ENCODE measurements around the gene SSH2.
"Not testable (repeated sequence)": the region's sequence is repeated elsewhere in the genome, so short reads cannot be mapped to it uniquely, and the experiment has no call there.

Gene SSH2

DNA sequence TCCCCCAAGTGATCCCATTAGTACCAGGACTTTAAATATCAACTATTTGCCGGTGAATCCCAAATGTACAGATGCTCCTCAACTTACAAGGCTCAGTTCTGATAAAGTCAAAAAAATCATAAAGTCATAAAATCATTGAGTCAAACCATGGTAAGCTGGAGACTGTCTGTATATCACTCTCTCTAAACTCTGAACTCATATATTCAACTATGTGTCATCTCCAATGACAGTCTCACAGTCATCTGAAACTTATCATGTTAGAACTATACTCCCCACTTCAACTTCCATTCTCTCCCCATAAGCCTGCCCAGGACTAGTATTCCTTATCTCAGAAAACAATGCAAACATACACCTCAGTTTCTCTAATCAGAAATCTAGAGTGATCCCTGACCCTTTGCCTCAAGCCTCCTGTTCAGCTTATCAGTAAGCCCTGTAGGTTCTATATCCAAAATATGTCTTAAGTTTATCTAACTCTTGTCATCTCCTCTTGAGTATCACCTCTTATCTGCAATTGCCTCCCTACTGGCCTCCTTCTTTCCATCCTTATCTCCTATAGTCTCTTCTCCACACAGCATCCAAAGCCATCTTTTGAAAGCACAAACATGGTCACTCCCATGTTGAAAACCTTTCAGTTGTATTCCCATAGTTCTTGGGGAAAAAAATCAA, 55.0 kb downstream of the SSH2 start:
- DNase-seq (ENCODE audit: low read depth) = no peak

DNA sequence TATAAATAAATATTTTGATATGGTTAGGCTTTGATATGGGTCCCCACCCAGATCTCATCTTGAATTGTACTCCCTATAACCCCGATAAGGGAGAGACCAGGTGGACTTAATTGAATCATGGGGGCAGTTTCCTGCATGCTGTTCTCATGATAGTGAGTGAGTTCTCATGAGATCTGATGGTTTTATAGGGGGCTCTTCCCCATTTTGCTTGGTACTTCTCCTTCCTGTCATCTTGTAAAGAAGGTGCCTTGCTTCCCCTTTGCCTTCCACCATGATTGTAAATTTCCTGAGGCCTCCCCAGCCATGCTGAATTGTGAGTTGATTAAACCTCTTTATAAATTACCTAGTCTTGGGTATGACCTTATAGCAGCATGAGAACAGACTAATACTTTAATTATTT, 55.7 kb downstream of the SSH2 start:
- not testable (repeated sequence) for DNase-seq (ENCODE audit: low read depth)

DNA sequence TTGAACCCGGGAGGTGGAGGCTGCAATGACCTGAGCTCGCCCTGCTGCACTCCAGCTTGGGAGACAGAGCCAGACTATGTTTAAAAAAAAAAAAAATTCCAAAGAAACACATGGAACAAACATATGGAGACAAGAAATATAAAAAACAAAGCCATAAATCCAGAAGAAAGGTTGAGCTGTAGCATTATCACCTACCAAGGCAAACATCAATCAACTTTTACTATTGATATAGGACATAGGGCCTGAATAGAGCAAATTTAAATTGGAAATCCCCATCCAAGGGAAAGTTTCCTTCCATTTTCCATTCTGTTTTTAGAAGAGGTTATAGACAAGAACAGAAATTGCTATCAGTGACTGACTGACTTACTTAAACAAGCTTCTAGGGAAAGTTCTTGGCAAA, 56.6 kb downstream of the SSH2 start:
- no peak for DNase-seq (ENCODE audit: low read depth)

DNA sequence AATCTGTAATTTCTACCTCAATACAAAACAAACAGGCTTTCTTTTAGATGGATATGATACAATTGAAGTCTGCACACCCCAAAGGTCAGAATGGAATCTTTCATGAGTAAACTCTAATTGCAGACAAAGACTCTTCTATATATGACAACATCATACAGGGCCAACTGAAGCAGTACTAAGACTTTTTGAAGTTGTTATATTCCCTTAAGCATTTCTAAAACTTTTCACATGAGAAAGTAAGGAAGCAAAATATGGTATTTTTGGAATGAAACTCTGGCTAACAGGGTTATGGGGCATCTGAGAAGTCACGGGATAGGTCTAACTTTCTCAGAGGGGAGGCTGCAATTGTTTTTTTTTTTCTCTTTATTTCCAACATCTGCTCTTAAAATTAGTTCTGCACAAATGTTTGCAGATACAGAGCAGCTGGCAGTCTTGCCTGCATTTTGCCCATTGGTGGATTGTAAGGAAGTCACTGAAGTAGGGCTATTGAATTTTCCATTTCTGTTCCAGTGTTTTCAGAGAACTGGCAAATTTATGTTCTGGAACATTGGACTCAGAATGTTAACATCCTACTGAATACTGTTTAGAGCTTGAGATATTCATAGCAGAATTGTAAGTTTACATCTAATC, 59.1 kb downstream of the SSH2 start:
- DNase-seq (ENCODE audit: low read depth) = no peak

DNA sequence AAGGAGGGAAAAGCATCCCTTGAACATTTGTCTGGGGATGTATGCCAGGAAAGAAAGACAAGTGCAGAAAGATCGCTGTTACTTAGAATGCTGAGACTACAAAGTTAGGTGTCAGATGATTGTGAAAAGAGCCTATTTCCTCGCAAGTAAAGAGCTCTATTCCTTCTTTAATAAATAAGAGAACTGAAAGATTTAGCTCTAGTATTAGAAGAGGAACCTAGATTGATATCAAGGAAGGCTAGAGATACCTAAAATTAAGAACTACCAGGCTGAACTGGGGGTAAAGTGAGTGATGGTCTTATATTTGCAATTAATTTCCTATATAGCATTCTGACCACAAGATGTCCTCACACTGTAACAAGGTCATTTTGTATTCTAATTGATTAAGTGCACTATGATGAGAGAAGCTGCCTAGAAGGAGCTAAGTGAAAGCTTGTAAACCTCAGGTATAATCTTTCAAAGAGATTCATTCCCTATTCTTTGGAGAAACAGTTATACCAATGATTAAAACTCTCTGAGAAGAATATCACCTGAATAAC, 62.3 kb downstream of the SSH2 start:
- no peak for DNase-seq (ENCODE audit: low read depth)

DNA sequence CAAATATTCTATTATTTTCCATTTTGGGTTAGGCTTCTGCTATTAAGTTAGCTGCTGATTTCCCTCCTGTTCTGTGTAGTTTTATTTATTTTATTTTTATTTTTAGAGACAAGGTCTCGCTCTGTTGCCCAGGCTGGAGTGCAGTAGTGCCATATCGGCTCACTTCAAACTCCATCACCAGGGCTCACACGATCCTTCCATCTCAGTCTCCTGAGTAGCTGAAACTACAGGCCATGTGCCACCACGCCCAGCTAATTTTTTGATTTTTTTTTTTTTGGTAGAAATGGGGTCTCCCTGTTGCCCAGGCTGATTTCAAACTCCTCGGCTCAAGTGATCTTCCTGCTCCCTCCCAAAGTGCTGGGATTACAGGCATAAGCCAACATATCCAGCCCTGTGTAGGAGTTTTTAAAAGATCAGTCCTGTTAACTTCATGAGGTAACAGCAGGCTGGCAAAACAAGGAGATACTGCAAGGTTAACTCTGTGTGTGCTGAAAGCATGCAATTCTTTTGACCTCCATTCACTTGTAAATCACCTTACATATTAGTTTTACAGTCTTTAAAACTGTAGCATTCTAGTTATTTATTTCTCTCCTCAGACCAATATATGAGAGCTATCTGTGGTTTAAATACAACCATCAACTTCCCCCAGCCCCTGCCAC, 63.2 kb downstream of the SSH2 start:
- no peak for DNase-seq (ENCODE audit: low read depth)

DNA sequence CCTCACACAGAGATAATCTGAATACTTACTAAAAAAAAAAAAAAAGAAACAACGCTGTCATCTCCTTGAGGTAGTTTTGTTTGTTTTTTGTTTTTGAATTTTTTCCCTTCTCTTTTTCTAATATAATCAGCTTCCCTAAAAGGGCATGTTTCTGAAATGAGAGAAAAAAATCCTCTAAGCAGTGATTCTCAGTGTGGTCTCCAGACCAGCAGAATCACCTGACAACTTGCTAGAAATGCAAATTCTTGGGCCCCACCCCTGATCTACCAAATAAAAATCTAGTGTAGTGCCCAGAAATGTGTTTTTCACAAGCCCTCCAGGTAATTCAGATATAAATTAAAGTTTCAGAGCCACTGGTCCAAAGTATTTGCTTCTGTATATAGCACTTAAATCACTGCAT, 65.4 kb downstream of the SSH2 start:
- DNase-seq (ENCODE audit: low read depth) = no peak

DNA sequence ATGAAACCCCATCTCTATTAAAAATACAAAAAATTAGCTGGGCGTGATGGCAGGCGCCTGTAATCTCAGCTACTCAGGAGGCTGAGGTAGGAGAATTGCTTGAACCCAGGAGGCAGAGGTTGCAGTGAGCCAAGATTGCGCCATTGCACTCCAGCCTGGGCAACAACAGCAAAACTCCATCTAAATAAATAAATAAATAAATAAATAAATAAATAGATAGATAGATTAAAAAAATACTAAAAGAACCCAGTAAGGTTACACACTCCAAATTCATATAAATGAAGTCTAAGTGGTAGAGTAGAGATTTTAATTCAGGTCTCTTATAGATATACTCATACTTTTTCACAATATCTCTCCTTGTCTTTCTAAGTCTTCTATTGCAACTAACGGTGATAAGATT, 65.9 kb downstream of the SSH2 start:
- DNase-seq (ENCODE audit: low read depth) = not testable (repeated sequence)

DNA sequence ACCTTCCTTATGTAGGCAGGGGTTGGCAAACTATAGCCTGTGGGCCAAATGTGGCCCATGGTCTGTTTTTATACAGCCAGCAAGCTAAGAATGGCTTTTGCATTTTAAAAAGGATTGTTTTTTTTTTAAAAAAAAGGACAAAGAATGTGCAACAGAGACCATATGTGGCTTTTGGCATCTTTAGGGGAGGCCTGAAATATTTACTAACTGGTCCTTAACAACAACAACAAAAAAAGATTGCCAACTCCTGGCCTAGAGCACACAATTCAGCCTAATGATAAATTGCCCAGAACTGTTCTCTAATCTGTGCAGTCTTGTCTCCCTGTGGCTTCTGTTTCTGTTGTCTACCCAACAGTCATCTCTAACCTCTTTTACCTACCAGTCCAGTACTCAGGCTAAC, 67.1 kb downstream of the SSH2 start:
- DNase-seq (ENCODE audit: low read depth) = no peak

DNA sequence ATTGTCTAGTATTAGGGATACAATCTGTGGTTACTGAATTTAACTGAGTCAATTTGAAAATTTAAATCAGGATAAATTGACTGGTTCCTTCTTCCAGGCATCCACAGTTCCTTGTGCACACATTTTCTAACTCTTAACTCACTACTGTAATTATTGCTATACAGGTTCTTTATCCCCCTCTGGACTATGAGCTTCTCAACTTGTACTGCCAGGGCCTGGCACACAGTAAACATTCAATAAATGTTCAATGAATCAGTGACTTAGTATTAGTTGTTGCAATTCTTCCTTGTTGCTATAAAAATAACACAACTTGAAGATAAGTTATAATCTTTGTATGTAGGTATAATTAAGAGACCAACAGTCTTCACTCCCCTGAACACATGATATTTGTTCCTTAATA, 67.9 kb downstream of the SSH2 start:
- no peak for DNase-seq (ENCODE audit: low read depth)

DNA sequence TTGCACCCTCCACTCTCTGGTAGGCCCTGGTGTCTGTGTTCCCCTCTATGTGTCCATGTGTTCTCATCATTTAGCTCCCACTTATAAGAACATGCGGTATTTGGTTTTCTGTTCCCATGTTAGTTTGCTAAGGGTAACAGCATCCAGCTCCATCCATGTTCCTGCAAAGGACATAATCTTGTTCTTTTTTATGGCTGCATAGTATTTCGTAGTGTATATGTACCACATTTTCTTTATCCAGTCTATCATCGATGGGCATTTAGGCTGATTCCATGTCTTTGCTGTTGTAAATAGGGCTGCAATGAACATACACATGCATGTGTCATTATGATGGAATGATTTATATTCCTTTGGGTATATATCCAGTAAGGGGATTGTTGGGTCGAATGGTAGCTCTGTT, 70.6 kb downstream of the SSH2 start:
- not testable (repeated sequence) for DNase-seq (ENCODE audit: low read depth)

DNA sequence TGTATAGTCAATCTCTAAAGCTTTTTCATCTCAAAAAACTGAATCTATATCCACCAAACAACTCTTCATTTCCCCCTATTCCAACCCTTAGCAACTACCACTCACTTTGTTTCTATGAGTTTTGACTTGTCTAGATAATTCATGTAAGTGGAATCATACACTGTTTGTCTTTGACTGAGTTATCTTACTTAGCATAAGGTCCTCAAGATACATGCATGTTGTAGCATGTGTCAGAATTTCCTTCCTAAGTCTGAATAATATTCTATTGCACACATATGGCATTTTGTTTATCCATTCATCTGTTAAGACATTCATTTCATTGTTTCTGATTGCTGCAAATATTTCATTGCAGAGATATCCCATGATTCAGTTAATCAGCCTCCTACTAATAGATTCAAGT, 72.2 kb downstream of the SSH2 start:
- no peak for DNase-seq (ENCODE audit: low read depth)

DNA sequence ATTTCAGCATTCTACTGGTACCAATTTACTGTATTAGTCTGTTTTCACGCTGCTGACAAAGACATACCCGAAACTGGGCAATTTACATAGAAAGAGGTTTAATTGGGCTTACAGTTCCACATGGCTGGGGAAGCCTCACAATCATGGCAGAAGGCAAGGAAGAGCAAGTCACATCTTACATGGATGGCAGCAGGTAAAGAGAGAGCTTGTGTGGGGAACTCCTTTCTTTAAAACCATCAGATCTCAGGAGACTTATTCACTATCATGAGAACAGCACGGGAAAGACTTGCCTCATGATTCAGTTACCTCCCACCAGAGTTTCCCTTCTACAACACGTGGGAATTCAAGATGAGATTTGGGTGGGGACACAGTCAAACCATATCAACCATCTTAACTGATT, 72.9 kb downstream of the SSH2 start:
- DNase-seq (ENCODE audit: low read depth) = not testable (repeated sequence)

DNA sequence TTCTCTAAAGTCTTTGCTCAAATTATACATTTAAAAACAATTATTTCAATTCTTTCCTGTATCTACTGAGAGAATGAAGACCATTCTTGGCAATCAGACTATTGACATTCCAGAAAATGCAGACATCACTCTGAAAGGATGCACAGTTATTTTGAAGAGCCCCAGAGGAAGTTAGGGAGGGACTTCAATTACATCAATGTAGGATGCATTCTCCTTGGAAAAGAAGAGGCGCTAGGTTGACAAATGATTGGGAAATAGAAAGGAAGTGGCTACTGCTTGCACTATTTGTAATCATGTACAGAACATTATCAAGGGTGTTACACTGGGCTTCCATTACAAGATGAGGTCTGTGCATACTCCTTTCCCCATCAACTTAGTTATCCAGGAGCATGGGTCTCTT, 74.3 kb downstream of the SSH2 start:
- DNase-seq (ENCODE audit: low read depth) = no peak

DNA sequence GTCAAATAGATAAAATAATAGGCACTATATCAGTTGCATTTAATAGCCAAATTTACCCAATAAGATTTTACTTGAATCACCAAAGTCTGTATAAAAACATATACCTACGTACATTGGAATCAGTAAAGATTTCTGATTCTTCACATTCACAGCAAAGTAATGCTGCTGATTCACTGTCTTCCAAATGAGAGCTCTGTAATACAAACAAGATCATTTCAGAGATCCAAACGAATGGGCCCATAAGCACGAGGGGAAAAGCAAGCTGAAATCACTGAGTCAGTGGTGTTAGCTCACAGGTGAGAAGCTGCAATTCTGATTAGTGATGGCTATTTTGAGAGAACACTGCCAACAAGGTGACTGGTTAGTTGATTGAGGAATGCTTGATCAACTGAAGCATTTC, 81.3 kb downstream of the SSH2 start:
- DNase-seq (ENCODE audit: low read depth) = no peak

DNA sequence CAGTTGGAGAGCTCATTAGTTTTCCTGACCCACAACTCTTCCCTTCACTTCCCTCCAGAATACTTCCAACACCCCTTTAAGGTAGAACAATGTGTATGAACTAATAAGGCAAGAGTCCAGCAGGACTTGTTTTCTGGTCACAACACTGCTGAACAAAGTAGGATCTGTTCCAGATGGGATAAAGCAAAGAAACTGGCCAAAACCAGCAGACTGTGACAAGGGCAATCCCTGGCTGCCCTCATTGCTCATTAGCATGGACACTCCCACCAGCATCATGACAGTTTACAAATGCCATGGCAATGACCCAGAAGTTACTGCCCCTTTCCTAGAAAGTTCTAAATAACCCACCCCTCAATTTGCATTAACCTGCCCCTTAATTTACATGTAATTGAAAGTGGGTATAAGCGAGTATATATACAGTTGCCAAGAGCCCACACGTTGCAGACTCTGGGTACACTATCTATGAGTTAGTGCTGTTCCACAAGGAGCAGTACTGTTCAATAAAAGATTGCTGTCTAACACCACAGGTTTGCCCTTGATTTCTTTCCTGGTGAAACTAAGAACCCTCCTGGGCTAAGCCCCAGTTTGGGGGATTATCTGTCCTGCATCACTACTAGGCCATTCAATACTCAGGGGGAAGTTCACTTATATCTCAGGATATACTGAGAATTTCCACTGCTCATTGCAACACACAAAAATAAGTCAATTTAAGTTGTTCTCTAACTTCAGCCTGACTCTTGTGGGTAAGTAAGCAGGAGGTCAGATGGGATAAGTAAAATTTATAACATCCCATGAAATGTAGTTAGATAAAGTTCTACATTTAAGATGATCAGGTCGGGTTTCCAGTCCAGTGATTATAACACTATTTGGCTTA, 82.3 kb downstream of the SSH2 start:
- no peak for DNase-seq (ENCODE audit: low read depth)

DNA sequence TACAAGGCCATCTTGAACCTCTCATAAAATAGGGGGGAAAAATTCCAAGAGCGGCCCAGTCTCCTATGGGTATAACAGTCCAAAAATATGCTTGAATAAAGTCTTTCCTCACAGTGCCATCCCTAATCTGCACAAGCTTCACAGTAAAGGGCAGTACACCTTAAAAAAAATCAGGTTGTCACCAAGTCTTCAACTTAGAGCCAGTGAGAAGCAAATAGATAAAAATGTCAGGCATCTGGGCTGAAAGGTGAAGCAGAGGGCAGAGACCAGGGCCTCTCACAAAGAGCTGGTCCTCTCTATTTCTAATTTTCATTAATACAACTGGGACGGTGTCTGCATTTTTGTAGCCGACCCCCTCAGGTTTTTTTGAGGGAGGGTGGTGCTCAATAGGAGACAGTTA, 82.9 kb downstream of the SSH2 start:
- DNase-seq (ENCODE audit: low read depth) = no peak

DNA sequence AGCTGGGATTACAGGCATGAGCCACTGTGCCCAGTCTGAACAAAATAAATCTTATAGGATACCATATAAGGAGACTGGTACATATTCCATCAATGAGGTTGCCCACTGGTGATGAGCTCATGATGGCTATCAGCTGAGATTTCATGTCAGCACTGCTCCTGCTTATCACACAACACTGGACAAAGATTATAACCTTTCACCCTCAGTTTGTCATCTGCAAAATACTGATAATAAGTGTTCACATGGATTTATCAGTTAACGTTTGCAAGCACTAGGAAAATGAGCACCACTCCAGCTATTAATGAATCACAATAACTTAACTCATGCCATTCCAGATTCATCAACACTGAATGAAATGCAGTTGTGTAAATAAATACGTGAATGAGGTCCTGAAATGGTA, 83.7 kb downstream of the SSH2 start:
- DNase-seq (ENCODE audit: low read depth) = no peak

DNA sequence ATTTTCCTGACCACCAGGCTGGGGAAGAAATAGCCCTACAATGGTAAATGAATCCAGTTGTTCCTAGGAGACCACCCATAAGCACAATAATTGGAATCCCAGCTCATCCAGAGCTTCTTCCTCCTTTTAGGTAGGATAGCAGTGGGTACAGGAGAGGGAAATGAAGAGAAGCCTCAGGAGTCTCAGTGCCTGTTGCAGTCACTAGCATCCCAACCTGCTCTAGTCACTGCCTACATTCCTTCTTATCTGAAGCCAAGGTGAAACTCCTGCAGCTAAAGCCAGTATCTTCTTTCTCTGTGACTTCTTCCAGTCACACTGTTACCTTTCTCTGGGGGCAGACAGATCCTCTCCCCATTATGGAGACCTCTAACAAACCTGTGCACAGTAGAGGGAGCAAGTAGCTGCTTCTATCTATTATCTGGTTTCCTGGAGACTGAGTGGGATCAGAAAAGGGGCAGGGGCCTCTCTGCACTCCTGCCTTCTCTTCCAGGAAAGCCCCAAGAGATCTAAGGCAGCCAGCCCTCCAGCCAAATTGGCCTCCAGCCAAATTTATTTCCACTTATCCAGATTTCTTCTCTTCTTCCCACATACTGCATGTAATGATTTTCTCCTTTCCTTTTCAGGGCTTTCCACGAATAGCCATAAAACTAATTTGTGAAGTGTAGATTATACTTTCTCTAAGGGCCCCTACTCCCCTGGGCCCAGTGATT, 85.5 kb downstream of the SSH2 start:
- DNase-seq (ENCODE audit: low read depth) = no peak

DNA sequence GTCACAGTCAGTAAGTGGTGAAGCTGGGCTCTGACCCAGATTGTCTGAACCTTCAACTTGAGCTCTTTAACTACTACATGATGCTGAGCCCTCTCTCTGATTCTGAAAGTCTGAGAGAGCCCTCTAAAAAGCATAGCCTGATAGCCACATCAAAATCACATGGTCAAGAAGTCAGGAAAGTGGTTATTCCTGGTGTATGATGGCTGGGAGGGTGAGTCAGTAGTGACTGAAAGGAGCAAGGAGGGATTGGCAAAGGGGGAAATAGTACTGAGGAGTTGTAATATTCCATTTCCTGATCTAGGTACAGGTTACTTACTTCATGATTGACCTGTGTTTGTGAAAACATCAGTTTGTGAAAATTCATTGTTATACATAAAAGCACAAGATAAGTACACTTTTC, 89.1 kb downstream of the SSH2 start:
- no peak for DNase-seq (ENCODE audit: low read depth)

DNA sequence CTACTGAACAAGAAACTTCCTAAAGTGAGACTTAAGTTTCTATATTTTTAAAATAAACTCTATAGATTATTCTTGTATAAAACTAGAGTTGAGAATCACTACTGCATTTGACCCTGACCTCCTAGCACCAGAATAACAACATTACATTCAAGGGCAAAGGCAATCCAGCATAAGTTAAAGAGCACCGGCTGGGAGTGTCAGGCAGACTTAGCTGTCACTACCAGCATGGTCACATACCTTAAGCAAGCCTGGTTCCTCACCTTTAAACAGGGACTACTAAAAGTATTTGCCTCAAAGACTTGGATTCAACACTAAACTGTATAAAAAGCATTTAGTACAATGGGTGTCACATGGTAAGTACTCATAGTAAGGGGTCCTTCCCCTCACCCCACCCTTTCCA, 90.4 kb downstream of the SSH2 start:
- DNase-seq (ENCODE audit: low read depth) = no peak

DNA sequence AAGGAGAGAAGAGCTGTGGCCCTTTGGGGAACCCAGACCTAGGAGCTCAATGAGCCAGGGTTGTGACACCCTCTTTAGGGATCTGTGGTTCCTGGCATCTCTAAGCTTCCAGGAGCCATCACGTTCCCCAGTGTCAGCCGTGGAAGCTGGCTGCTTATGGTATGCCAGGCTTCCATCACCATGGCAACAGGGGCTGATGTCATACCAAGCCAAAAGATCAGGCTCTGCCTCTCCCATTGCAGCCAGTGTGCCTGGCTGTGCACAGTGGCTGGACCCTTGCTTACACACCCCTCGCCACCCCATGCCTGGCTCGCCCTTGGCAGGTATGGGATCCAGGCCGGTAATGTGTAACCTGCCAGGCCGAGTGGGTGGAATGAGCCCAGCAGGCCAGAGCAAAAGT, 91.1 kb downstream of the SSH2 start:
- no peak for DNase-seq (ENCODE audit: low read depth)

All from T-helper 22 cell (primary cell).